SU-DHL-6 (cell line): ENCODE measurements around the gene PCSK2.

Source experiments
- H2AFZ ChIP-seq: fragments of 200-600 bp; sonication (generic); 2 replicates; pipeline ENCODE4 v1.6.1; 2014; ENCODE audit warnings: low read depth, mild to moderate bottlenecking, moderate library complexity, mixed read lengths, antibody characterized with exemption, low read length; ENCODE audit not compliant: severe bottlenecking
- H3F3A ChIP-seq: fragments of 200-600 bp; shearing (Covaris generic); 2 replicates; pipeline ENCODE4 v1.6.0; 2016; ENCODE audit warnings: antibody characterized with exemption, mild to moderate bottlenecking; ENCODE audit not compliant: insufficient read depth
- H3K27ac ChIP-seq: fragments of 200-600 bp; sonication (generic); 2 replicates; pipeline ENCODE4 v1.5.1; 2016; ENCODE audit warnings: low read depth, mild to moderate bottlenecking, low read length, moderate library complexity, mixed read lengths
- H3K27me3 ChIP-seq: fragments of 200-600 bp; sonication (generic), shearing (Covaris generic); 2 replicates; pipeline ENCODE4 v1.6.0; 2014; ENCODE audit warnings: mild to moderate bottlenecking, low read length
- H3K36me3 ChIP-seq: fragments of 200-600 bp; sonication (generic); 2 replicates; pipeline ENCODE4 v1.6.1; 2014; ENCODE audit warnings: mild to moderate bottlenecking, low read length, mixed read lengths
- H3K4me2 ChIP-seq: fragments of 300-600, 200-600 bp; shearing (Covaris generic), sonication (generic); 2 replicates; pipeline ENCODE4 v1.6.0; 2014; ENCODE audit warnings: low read length, low read depth, mild to moderate bottlenecking; ENCODE audit not compliant: poor library complexity, severe bottlenecking
- H3K4me3 ChIP-seq: fragments of 200-600 bp; sonication (generic); 2 replicates; pipeline ENCODE4 v1.5.1; 2014; ENCODE audit warnings: antibody characterized with exemption, low read length, mild to moderate bottlenecking, mixed read lengths; ENCODE audit not compliant: insufficient read depth, poor library complexity, severe bottlenecking
- H3K79me2 ChIP-seq: fragments of 200-600 bp; sonication (generic); 2 replicates; pipeline ENCODE4 v1.6.1; 2014; ENCODE audit warnings: mild to moderate bottlenecking, low read length, moderate library complexity; ENCODE audit not compliant: insufficient read depth
- H3K9ac ChIP-seq: fragments of 200-600 bp; sonication (generic); 2 replicates; pipeline ENCODE4 v1.7.0; 2014; ENCODE audit warnings: mild to moderate bottlenecking, low read length
- H3K9me2 ChIP-seq: fragments of 200-600 bp; sonication (generic); replicated peaks from 2 replicates; pipeline ENCODE4 v1.6.1; 2014; ENCODE audit warnings: low read length; ENCODE audit not compliant: insufficient read depth
- H3K9me3 ChIP-seq: fragments of 200-600 bp; sonication (generic); 2 replicates; pipeline ENCODE4 v1.6.1; 2014; ENCODE audit warnings: low read length, mixed read lengths; ENCODE audit not compliant: insufficient read depth
- H4K20me1 ChIP-seq: fragments of 200-600 bp; sonication (generic); 2 replicates; pipeline ENCODE4 v1.6.1; 2014; ENCODE audit warnings: low read depth, mild to moderate bottlenecking, antibody characterized with exemption, low read length, moderate library complexity, mixed read lengths
- EZH2phosphoT487 ChIP-seq: fragments of 200-600 bp; sonication (generic), shearing (Covaris generic); conservative IDR thresholded peaks from 2 replicates; pipeline ENCODE4 v1.6.1; 2018; ENCODE audit warnings: mild to moderate bottlenecking, antibody characterized with exemption, low read length, moderate library complexity, mixed read lengths
- TF ChIP-seq, protein P1 (sequence below): fragments of 200-600 bp; sonication (generic); IDR thresholded peaks from one replicate; pipeline ENCODE4 v1.5.1; 2017; ENCODE audit warnings: antibody characterized with exemption, mild to moderate bottlenecking, low read length, moderate library complexity; ENCODE audit not compliant: insufficient read depth, poor library complexity, severe bottlenecking

PCSK2 gene

DNA sequence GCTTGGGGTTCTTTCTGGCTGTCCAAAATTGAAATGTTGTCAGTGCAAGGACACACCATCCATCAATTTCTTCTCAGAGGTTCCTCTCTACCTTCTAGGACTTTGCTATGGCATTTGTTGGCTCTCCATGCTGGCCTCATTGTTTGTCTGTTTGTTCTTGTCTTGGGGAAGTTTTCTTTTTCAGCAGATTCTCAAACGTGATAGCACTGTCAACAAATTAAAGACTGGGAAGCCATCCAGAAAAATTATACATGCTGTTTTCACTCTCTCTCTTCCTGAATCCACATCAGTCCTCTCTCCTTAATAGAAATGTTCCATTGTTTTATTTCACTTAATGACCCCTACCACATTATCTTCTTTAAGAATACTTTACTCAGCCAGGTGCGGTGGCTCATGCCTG lies 130.4 kb downstream of the PCSK2 start:
- TF ChIP-seq, protein P1, sequence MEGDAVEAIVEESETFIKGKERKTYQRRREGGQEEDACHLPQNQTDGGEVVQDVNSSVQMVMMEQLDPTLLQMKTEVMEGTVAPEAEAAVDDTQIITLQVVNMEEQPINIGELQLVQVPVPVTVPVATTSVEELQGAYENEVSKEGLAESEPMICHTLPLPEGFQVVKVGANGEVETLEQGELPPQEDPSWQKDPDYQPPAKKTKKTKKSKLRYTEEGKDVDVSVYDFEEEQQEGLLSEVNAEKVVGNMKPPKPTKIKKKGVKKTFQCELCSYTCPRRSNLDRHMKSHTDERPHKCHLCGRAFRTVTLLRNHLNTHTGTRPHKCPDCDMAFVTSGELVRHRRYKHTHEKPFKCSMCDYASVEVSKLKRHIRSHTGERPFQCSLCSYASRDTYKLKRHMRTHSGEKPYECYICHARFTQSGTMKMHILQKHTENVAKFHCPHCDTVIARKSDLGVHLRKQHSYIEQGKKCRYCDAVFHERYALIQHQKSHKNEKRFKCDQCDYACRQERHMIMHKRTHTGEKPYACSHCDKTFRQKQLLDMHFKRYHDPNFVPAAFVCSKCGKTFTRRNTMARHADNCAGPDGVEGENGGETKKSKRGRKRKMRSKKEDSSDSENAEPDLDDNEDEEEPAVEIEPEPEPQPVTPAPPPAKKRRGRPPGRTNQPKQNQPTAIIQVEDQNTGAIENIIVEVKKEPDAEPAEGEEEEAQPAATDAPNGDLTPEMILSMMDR = no peak
- TF ChIP-seq EZH2phosphoT487 = no peak
- Histone ChIP-seq H3K27ac (no peak overlapping the region), H3K9ac (no peak overlapping the region), H3K9me2 (no peaks in the 10 kb centered on the region), H3K79me2 (no peaks in the 10 kb centered on the region), H3K4me2 (no peak overlapping the region), H3K36me3 (no peaks in the 10 kb centered on the region), H3K27me3 (no peaks in the 10 kb centered on the region; the same call in 1 of the 2 replicates), H3K9me3 (no peaks in the 10 kb centered on the region), H2AFZ (no peak overlapping the region), H3K4me3 (no peak overlapping the region), H3F3A (no peaks in the 10 kb centered on the region), H4K20me1 (no peaks in the 10 kb centered on the region)

DNA sequence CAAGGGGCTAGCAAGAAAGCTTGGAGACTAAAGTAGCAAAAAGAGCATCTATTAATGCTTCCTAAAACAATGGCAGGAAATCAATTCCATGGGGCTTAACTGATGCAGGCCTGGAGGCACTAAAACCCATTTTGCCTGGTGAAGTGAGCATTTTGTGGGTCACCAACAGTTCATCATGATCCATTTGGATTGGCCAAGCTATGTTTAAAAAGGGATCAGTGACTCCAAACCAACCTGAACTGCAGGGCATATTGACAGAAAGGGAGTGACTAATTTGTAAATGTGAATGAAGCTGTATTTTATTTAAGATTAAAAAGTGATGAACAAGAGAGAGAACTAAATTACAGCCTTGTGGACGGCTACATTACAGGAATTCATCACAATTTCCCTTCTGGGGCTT lies 132.0 kb downstream of the PCSK2 start:
- H3K4me2 ChIP-seq = no peak overlapping the region
- TF ChIP-seq, protein P1 = no peak
- no peak for TF ChIP-seq EZH2phosphoT487
- no peaks in the 10 kb centered on the region for H3F3A ChIP-seq
- no peak overlapping the region for H3K27ac ChIP-seq
- no peaks in the 10 kb centered on the region for H3K9me3 ChIP-seq
- H3K27me3 ChIP-seq = no peaks in the 10 kb centered on the region; the same call in 1 of the 2 replicates
- no peaks in the 10 kb centered on the region for H3K9me2 ChIP-seq
- H2AFZ ChIP-seq = no peak overlapping the region
- no peaks in the 10 kb centered on the region for H4K20me1 ChIP-seq
- H3K9ac ChIP-seq = no peak overlapping the region
- H3K36me3 ChIP-seq = no peaks in the 10 kb centered on the region
- no peak overlapping the region for H3K4me3 ChIP-seq
- H3K79me2 ChIP-seq = no peaks in the 10 kb centered on the region

DNA sequence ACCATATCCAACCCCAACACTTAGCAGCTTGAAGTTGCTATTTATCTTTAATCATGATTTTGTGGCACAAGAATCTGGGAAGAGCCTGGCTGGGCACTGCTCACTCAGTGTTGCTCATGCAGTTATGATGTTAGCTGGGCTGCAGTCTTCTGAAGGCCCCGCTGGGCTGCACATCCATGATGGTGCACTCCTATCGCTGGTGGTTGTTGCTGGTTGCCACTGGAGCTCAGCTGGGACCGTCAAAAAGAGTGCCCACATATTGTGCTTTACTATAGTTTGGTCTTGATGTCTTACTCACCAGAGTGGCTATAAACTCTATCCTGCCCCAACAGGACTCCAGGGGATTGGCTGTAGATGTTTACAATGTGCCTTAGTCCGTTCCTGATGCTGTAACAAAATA lies 137.8 kb downstream of the PCSK2 start:
- H3K9me2 ChIP-seq = no peaks in the 10 kb centered on the region
- H3F3A ChIP-seq = no peaks in the 10 kb centered on the region
- no peak overlapping the region for H3K4me3 ChIP-seq
- TF ChIP-seq, protein P1 = no peak
- no peak for TF ChIP-seq EZH2phosphoT487
- no peak overlapping the region for H3K4me2 ChIP-seq
- no peak overlapping the region for H2AFZ ChIP-seq
- H3K36me3 ChIP-seq = no peaks in the 10 kb centered on the region
- no peaks in the 10 kb centered on the region for H4K20me1 ChIP-seq
- H3K79me2 ChIP-seq = no peaks in the 10 kb centered on the region
- H3K27me3 ChIP-seq = no peaks in the 10 kb centered on the region
- H3K9me3 ChIP-seq = no peaks in the 10 kb centered on the region
- no peak overlapping the region for H3K9ac ChIP-seq
- no peak overlapping the region for H3K27ac ChIP-seq
